Panc1 (cell line): ENCODE data around the gene ADGRD1. TPM values are rescaled to one million over a fixed set of nuclear protein-coding genes. Genes with fewer than 3 reads are reported as not detected.

Experiments
- ATAC-seq: fragments of 200-7000 bp; cut with Tn5 transposase; 2 replicates; pipeline ENCODE4 v1.9.1; 2020; ENCODE audit warnings: mild to moderate bottlenecking, moderate library complexity
- BruUV-seq: library from RNA; stranded (reverse); fragments of 400-500 nt; replicated peaks from 2 replicates; lab custom pipeline; 2021; lab: Mats Ljungman, UMichigan
- CTCF ChIA-PET: fragments of 300-600 bp; sonication (Branson Sonifier 250); formaldehyde crosslinking; loops from one replicate; lab custom pipeline; 2022; ENCODE audit warnings: antibody characterized with exemption; lab: Charles Lee
- POLR2A ChIA-PET: fragments of 300-600 bp; sonication (Branson Sonifier 250); formaldehyde crosslinking; loops from one replicate; lab custom pipeline; 2022; ENCODE audit warnings: antibody characterized with exemption; lab: Charles Lee
- DNase-seq: peaks from one replicate; pipeline ENCODE4 v3.0.0-alpha.2; 2010; ENCODE audit warnings: low read depth, low spot score
- H3K27ac ChIP-seq: 2 replicates; pipeline ENCODE4 v1.5.1; 2011; ENCODE audit warnings: mild to moderate bottlenecking, low read length, inconsistent platforms
- H3K27me3 ChIP-seq: fragments of 200-500 bp; sonication (Bioruptor generic); 2 replicates; pipeline ENCODE4 v1.6.0; 2014; ENCODE audit warnings: low read length, inconsistent platforms; ENCODE audit not compliant: control insufficient read depth, insufficient read depth
- H3K36me3 ChIP-seq: fragments of 200-500 bp; sonication (Bioruptor generic); 2 replicates; pipeline ENCODE4 v1.5.1; 2014; ENCODE audit warnings: inconsistent platforms, mild to moderate bottlenecking, low read length, moderate library complexity; ENCODE audit not compliant: control insufficient read depth, insufficient read depth
- H3K4me1 ChIP-seq: 2 replicates; pipeline ENCODE4 v1.5.1; 2011; ENCODE audit warnings: inconsistent platforms, mild to moderate bottlenecking, low read length, moderate library complexity; ENCODE audit not compliant: control insufficient read depth, insufficient read depth
- H3K4me3 ChIP-seq, 2 experiments: 2 replicates each; pipeline ENCODE4 v1.5.1; 2011 to 2012; ENCODE audit warnings: low read depth in 2 of 2, low read length in 2 of 2, mild to moderate bottlenecking in 2 of 2, inconsistent platforms in 1 of 2, moderate library complexity in 1 of 2
- H3K9me3 ChIP-seq: fragments of 200-500 bp; sonication (Bioruptor generic); 2 replicates; pipeline ENCODE4 v1.5.1; 2014; ENCODE audit warnings: low read depth, mild to moderate bottlenecking, inconsistent platforms, low read length, moderate library complexity; ENCODE audit not compliant: control insufficient read depth, insufficient read depth
- CTCF ChIP-seq: fragments of 450-650 bp; IDR thresholded peaks from 2 replicates; pipeline ENCODE4 v1.5.1; 2017; ENCODE audit warnings: mild to moderate bottlenecking
- POLR2AphosphoS5 ChIP-seq: IDR thresholded peaks from 2 replicates; pipeline ENCODE4 v1.6.1; 2012; ENCODE audit warnings: mild to moderate bottlenecking, low read depth, low read length, moderate library complexity
- SIN3A ChIP-seq: IDR thresholded peaks from 2 replicates; pipeline ENCODE4 v1.6.1; 2012; ENCODE audit warnings: low read depth, mild to moderate bottlenecking, low read length, moderate library complexity, borderline replicate concordance; ENCODE audit not compliant: insufficient read depth
- TCF7L2 ChIP-seq: IDR thresholded peaks from 2 replicates; pipeline ENCODE4 v1.6.1; 2011; ENCODE audit warnings: mild to moderate bottlenecking, low read depth, low read length, inconsistent platforms
- in situ Hi-C: cut with HindIII; loops from 2 replicates; pipeline ENCODE4 v1.10.0; 2016; ENCODE audit warnings: low sequenced_read_pairs, low pct_unique_long_range_greater_than_20kb
- intact Hi-C: fragments of 100-400 bp; cut with micrococcal nuclease; formaldehyde crosslinking; loops from one replicate; pipeline ENCODE4 v1.10.0; 2022; ENCODE audit not compliant: unreplicated experiment
- total RNA-seq: library from RNA; stranded (reverse); gene quantifications from one replicate; pipeline ENCODE4 v1.2.1, GENCODE V29; 2021; ENCODE audit not compliant: unreplicated experiment
- TF ChIP-seq, protein P1 (sequence below), 2 experiments: IDR thresholded peaks; 2 replicates each; pipeline ENCODE4 v1.6.1; 2011 to 2012; ENCODE audit warnings: low read depth in 2 of 2, control low read depth in 1 of 2, low read length in 1 of 2, mild to moderate bottlenecking in 1 of 2, moderate library complexity in 1 of 2; ENCODE audit not compliant: insufficient read depth in 1 of 2

ADGRD1 gene
- total RNA-seq, 1 experiment from 2014 or later: 0.21 TPM

DNA sequence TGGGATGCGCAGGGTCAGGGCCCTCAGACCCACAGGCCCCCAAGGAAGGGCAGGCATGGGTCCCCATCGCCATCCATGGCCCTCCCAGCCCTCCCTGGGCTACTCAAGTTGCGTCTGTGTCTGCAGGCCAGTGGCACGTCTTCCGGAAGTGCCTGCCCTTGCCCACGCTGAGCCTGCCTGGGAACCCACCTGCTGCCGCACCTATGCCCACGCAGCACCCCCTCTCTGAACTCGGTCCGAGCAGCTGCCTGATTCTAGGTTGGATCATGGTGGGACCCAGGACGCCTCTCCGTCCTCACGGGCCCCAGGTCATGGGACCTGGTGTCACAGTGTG is 182.8 kb downstream of the ADGRD1 start:
- no peaks in the 10 kb centered on the region for H3K9me3 ChIP-seq
- POLR2A ChIA-PET: no interaction called here
- no peaks in the 10 kb centered on the region for H3K36me3 ChIP-seq
- intact Hi-C loops: no loop called here
- ATAC-seq (no peak), DNase-seq (no peak)
- CTCF ChIA-PET: no interaction called here
- TF ChIP-seq, protein P1, sequence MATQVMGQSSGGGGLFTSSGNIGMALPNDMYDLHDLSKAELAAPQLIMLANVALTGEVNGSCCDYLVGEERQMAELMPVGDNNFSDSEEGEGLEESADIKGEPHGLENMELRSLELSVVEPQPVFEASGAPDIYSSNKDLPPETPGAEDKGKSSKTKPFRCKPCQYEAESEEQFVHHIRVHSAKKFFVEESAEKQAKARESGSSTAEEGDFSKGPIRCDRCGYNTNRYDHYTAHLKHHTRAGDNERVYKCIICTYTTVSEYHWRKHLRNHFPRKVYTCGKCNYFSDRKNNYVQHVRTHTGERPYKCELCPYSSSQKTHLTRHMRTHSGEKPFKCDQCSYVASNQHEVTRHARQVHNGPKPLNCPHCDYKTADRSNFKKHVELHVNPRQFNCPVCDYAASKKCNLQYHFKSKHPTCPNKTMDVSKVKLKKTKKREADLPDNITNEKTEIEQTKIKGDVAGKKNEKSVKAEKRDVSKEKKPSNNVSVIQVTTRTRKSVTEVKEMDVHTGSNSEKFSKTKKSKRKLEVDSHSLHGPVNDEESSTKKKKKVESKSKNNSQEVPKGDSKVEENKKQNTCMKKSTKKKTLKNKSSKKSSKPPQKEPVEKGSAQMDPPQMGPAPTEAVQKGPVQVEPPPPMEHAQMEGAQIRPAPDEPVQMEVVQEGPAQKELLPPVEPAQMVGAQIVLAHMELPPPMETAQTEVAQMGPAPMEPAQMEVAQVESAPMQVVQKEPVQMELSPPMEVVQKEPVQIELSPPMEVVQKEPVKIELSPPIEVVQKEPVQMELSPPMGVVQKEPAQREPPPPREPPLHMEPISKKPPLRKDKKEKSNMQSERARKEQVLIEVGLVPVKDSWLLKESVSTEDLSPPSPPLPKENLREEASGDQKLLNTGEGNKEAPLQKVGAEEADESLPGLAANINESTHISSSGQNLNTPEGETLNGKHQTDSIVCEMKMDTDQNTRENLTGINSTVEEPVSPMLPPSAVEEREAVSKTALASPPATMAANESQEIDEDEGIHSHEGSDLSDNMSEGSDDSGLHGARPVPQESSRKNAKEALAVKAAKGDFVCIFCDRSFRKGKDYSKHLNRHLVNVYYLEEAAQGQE (IDR thresholded peaks at IDR 0.05; ENCODE audit: insufficient read depth in 1 of 2, low read depth in 2 of 2, low read length in 1 of 2): no peak
- TF ChIP-seq CTCF: no peak
- TF ChIP-seq POLR2AphosphoS5: no peak
- no peak for TF ChIP-seq SIN3A
- no peak for TF ChIP-seq TCF7L2
- BruUV-seq: no TSS peak
- H3K4me1 ChIP-seq: no peaks in the 10 kb centered on the region; the same call in 1 of the 2 replicates
- no peak overlapping the region for H3K27ac ChIP-seq
- H3K27me3 ChIP-seq: no peaks in the 10 kb centered on the region
- H3K4me3 ChIP-seq: no peak overlapping the region
- in situ Hi-C loops: no loop called here

- CTCF ChIA-PET: interaction anchor here (0.6 kb wide), 1 partner anchor 599 kb away, joined by 3 read pairs; no protein-coding TSS in a partner anchor
- TF ChIP-seq POLR2AphosphoS5: no peak
Measured at GRCh38 chr12:131137009-131137835, 183.5 kb downstream of the ADGRD1 start.

More at GRCh38 chr12:131137009-131137835, 183.5 kb downstream of the ADGRD1 start:
- DNase-seq (no peak), ATAC-seq (no peak)
- Histone ChIP-seq H3K9me3 (no peaks in the 10 kb centered on the region), H3K36me3 (no peaks in the 10 kb centered on the region), H3K27me3 (no peaks in the 10 kb centered on the region), H3K4me1 (no peaks in the 10 kb centered on the region; the same call in 1 of the 2 replicates), H3K4me3 (no peak overlapping the region), H3K27ac (no peak overlapping the region)
- no TSS peak for BruUV-seq
- in situ Hi-C loops (no loop called here), intact Hi-C loops (no loop called here)
- POLR2A ChIA-PET: no interaction called here
